B cell (primary cell): ENCODE data around the gene DDT. TPM values are rescaled to one million over a fixed set of nuclear protein-coding genes. Genes with fewer than 3 reads are reported as not detected.

Experiments used
- ATAC-seq: fragments of 200-7000 bp; cut with Tn5 transposase; one replicate; pipeline ENCODE4 v1.10.0; 2021; ENCODE audit warnings: low read depth, mild to moderate bottlenecking, moderate number of reproducible peaks, moderate library complexity
- CTCF ChIA-PET: fragments of 350-600 bp; sonication (Branson Sonifier 250); formaldehyde crosslinking; loops from one replicate; lab custom pipeline; 2021; ENCODE audit warnings: antibody characterized with exemption, inconsistent platforms; lab: Charles Lee
- POLR2A ChIA-PET: fragments of 350-600 bp; sonication (Branson Sonifier 250); formaldehyde crosslinking; loops from one replicate; lab custom pipeline; 2021; ENCODE audit warnings: antibody characterized with exemption; lab: Charles Lee
- DNase-seq: peaks from one replicate; pipeline ENCODE4 v3.0.0; 2013
- H2AFZ ChIP-seq: 2 replicates; pipeline ENCODE4 v1.6.1; 2012; ENCODE audit warnings: mild to moderate bottlenecking, low read depth, low read length; ENCODE audit not compliant: insufficient read depth, poor library complexity, severe bottlenecking
- H3K27ac ChIP-seq, 2 donors: 1 replicate in 1 of 2; 2 replicates in 1 of 2; pipeline ENCODE4 v1.5.1; 2012 to 2013; ENCODE audit warnings: low read length in 2 of 2, mild to moderate bottlenecking in 2 of 2, moderate library complexity in 1 of 2
- H3K27me3 ChIP-seq, 4 experiments: fragments of 200-600 bp in 1 of 4; sonication (generic) in 1 of 4; replicated peaks in 1 of 4; 1 replicate in 2 of 4; 2 replicates in 2 of 4; pipeline versions ENCODE4 v1.6.1 to v1.7.0; 2013 to 2016; ENCODE audit warnings: low read length in 3 of 4, mild to moderate bottlenecking in 2 of 4, mixed read lengths in 1 of 4, moderate library complexity in 1 of 4; ENCODE audit not compliant: insufficient read depth in 4 of 4, control insufficient read depth in 3 of 4; ENCODE audit errors: control extremely low read depth in 1 of 4
- H3K36me3 ChIP-seq, 2 experiments: replicated peaks in 1 of 2; 1 replicate in 1 of 2; 2 replicates in 1 of 2; pipeline versions ENCODE4 v1.6.1 to v1.7.1; 2013; ENCODE audit warnings: low read length in 1 of 2; ENCODE audit not compliant: insufficient read depth in 2 of 2, control insufficient read depth in 1 of 2; ENCODE audit errors: control extremely low read depth in 1 of 2, extremely low read depth in 1 of 2
- H3K4me1 ChIP-seq, 2 donors: fragments of 200-600 bp in 1 of 2; sonication (generic) in 1 of 2; 1 replicate in 1 of 2; 2 replicates in 1 of 2; pipeline versions ENCODE4 v1.5.1 to v1.6.1; 2013 to 2017; ENCODE audit warnings: low read length in 2 of 2; ENCODE audit not compliant: control insufficient read depth in 2 of 2, insufficient read depth in 2 of 2
- H3K4me2 ChIP-seq: replicated peaks from 2 replicates; pipeline ENCODE3; 2012; ENCODE audit warnings: mild to moderate bottlenecking, low read depth, low read length; ENCODE audit not compliant: poor library complexity, severe bottlenecking
- H3K4me3 ChIP-seq, 5 experiments: fragments of 200-600 bp in 1 of 5; sonication (generic) in 1 of 5; 1 replicate in 3 of 5; 2 replicates in 2 of 5; pipeline versions ENCODE4 v1.5.1 to v1.7.0; 2011 to 2016; ENCODE audit warnings: low read length in 4 of 5, mild to moderate bottlenecking in 4 of 5, low read depth in 2 of 5, control low read depth in 1 of 5, moderate library complexity in 1 of 5; ENCODE audit not compliant: insufficient read depth in 1 of 5; ENCODE audit errors: control extremely low read depth in 1 of 5, extremely low read depth in 1 of 5
- H3K79me2 ChIP-seq: fragments of 200-600 bp; sonication (generic); one replicate; pipeline ENCODE4 v1.6.0; 2016; ENCODE audit warnings: low read length; ENCODE audit not compliant: control insufficient read depth, insufficient read depth
- H3K9ac ChIP-seq: fragments of 200-600 bp; sonication (generic); 2 replicates; pipeline ENCODE4 v1.6.1; 2017; ENCODE audit warnings: mild to moderate bottlenecking, low read length, moderate library complexity
- H3K9me3 ChIP-seq, 3 donors: one replicate each; pipeline versions ENCODE4 v1.6.1 to v1.7.1; 2013; ENCODE audit warnings: low read length in 2 of 3; ENCODE audit not compliant: control insufficient read depth in 2 of 3, insufficient read depth in 1 of 3; ENCODE audit errors: control extremely low read depth in 1 of 3
- H4K20me1 ChIP-seq: 2 replicates; pipeline ENCODE4 v1.6.0; 2012; ENCODE audit warnings: mild to moderate bottlenecking, low read length; ENCODE audit not compliant: insufficient read depth, control insufficient read depth, poor library complexity, severe bottlenecking
- H3K27ac Mint-ChIP-seq: one replicate; pipeline ENCODE4 v1.8.0; 2021; ENCODE audit warnings: mixed read lengths
- H3K27me3 Mint-ChIP-seq: one replicate; pipeline ENCODE4 v1.8.0; 2021; ENCODE audit warnings: mixed read lengths
- H3K4me1 Mint-ChIP-seq: one replicate; pipeline ENCODE4 v1.8.0; 2021; ENCODE audit warnings: mixed read lengths
- H3K4me3 Mint-ChIP-seq: one replicate; pipeline ENCODE4 v1.8.0; 2021; ENCODE audit warnings: mixed read lengths
- H3K9me3 Mint-ChIP-seq: one replicate; pipeline ENCODE4 v1.8.0; 2022; ENCODE audit warnings: mixed read lengths; ENCODE audit not compliant: insufficient read depth
- EZH2 ChIP-seq: IDR thresholded peaks from 2 replicates; pipeline ENCODE4 v1.6.1; 2012; ENCODE audit warnings: borderline replicate concordance, low read depth, mild to moderate bottlenecking, moderate library complexity, low read length; ENCODE audit not compliant: insufficient read depth, poor library complexity, severe bottlenecking
- WGBS: methylation state at CpG from one replicate; pipeline ENCODE4 v1.1.5; 2013; ENCODE audit warnings: missing lambda C conversion rate; ENCODE audit not compliant: insufficient coverage; 5-methylcytosine and 5-hydroxymethylcytosine counted together
- intact Hi-C: fragments of 100-400 bp; cut with micrococcal nuclease; formaldehyde crosslinking; loops from one replicate; pipeline ENCODE4 v1.10.0; 2022
- polyA plus RNA-seq: library from polyadenylated mRNA; depleted of rRNA; stranded (reverse); fragments of >200 nt; gene quantifications from 2 replicates; pipeline ENCODE4 v1.2.3, GENCODE V29; 2012
- total RNA-seq, 2 donors: library from RNA; stranded (reverse); fragments of 120-200 nt in 1 of 2; gene quantifications; 1 replicate in 1 of 2; 2 replicates in 1 of 2; pipeline versions ENCODE4 v1.2.3 to v1.2.4, GENCODE V29; 2013 to 2022
- TF ChIP-seq, protein P1 (sequence below): fragments of 200-600 bp; IDR thresholded peaks from one replicate; pipeline ENCODE4 v1.8.0; 2022; ENCODE audit warnings: antibody characterized with exemption, mild to moderate bottlenecking

The DDT gene
- total and polyA plus RNA-seq, 2 donors (not counting 1 experiment from before 2014, with no cell fraction given): 105 to 142 TPM

- TF ChIP-seq EZH2: no peak
- TF ChIP-seq, protein P1, sequence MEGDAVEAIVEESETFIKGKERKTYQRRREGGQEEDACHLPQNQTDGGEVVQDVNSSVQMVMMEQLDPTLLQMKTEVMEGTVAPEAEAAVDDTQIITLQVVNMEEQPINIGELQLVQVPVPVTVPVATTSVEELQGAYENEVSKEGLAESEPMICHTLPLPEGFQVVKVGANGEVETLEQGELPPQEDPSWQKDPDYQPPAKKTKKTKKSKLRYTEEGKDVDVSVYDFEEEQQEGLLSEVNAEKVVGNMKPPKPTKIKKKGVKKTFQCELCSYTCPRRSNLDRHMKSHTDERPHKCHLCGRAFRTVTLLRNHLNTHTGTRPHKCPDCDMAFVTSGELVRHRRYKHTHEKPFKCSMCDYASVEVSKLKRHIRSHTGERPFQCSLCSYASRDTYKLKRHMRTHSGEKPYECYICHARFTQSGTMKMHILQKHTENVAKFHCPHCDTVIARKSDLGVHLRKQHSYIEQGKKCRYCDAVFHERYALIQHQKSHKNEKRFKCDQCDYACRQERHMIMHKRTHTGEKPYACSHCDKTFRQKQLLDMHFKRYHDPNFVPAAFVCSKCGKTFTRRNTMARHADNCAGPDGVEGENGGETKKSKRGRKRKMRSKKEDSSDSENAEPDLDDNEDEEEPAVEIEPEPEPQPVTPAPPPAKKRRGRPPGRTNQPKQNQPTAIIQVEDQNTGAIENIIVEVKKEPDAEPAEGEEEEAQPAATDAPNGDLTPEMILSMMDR: no peak
- H3K4me2 ChIP-seq: no peak overlapping the region
- DNase-seq (no peak), ATAC-seq (no peak)
- CTCF ChIA-PET: no interaction called here
- H3K27me3 Mint-ChIP-seq: no peaks in the 10 kb centered on the region
- H3K27ac ChIP-seq: no peak overlapping the region
- H3K4me1 Mint-ChIP-seq: peaks cover 2% of the 10 kb centered on the region
- H3K9ac ChIP-seq: no peak overlapping the region
- H3K27me3 ChIP-seq: no peaks in the 10 kb centered on the region
- H3K4me1 ChIP-seq: no peaks in the 10 kb centered on the region
- POLR2A ChIA-PET: no interaction called here
- H4K20me1 ChIP-seq: no peaks in the 10 kb centered on the region
- H3K79me2 ChIP-seq: peaks cover 57% of the 10 kb centered on the region
- H3K36me3 ChIP-seq: peaks cover 1 to 6% of the 10 kb centered on the region in 2 experiments
- H3K9me3 ChIP-seq: no peaks in the 10 kb centered on the region
- no peak overlapping the region for H3K27ac Mint-ChIP-seq
- no peak overlapping the region for H3K4me3 ChIP-seq
- no peak overlapping the region for H2AFZ ChIP-seq
- no peaks in the 10 kb centered on the region for H3K9me3 Mint-ChIP-seq
- intact Hi-C loops: no loop called here
- WGBS: 100% methylated on average over 2 of the region's 3 CpGs
- no peak overlapping the region for H3K4me3 Mint-ChIP-seq
Observed at GRCh38 chr22:24021304-24021703, 47.1 kb upstream of the DDT start.

GRCh38 chr22:24016156-24016555, 41.9 kb upstream of the DDT start:
- no peak for TF ChIP-seq EZH2
- TF ChIP-seq, protein P1: no peak
- Histone ChIP-seq H3K27me3 (no peaks in the 10 kb centered on the region), H3K79me2 (peaks cover 41% of the 10 kb centered on the region), H3K4me3 (no peak overlapping the region), H3K4me1 (peaks cover 7 to 11% of the 10 kb centered on the region in 2 donors), H3K9ac (no peak overlapping the region), H3K27ac (no peak overlapping the region), H3K9me3 (no peaks in the 10 kb centered on the region), H3K36me3 (peaks cover 0 to 1% of the 10 kb centered on the region in 2 experiments), H2AFZ (no peak overlapping the region), H3K4me2 (no peak overlapping the region), H4K20me1 (no peaks in the 10 kb centered on the region)
- no peak for DNase-seq
- no CpG with 5 or more reads among the region's 1 CpG for whole genome bisulfite sequencing
- Mint-ChIP-seq H3K27ac (no peak overlapping the region), H3K9me3 (no peaks in the 10 kb centered on the region), H3K27me3 (no peaks in the 10 kb centered on the region), H3K4me3 (no peak overlapping the region), H3K4me1 (peaks cover 19% of the 10 kb centered on the region)
- no peak for ATAC-seq
- intact Hi-C loops: loop anchor here (10.0 kb wide), 1 partner anchor 231 kb away; the partner anchor contains the start of gene SMARCB1
- ChIA-PET POLR2A (interaction anchor here (0.7 kb wide), 1 partner anchor 1073 kb away, joined by 7 read pairs; no protein-coding TSS in a partner anchor), CTCF (interaction anchor here (0.6 to 0.7 kb wide), 2 partner anchors 44 to 226 kb away, joined by 3 to 5 read pairs; no protein-coding TSS in a partner anchor)
